Liver (tissue), 9 donors: ENCODE results near the gene UBE2D3. TPM values are rescaled to one million over a fixed set of nuclear protein-coding genes. Genes with fewer than 3 reads are reported as not detected.

Source experiments
- DNase-seq: peaks from one replicate; pipeline ENCODE4 v3.0.0-alpha.2; 2017; ENCODE audit warnings: low spot score
- H3K27ac ChIP-seq, 2 donors: one replicate each; pipeline ENCODE4 v1.7.0; 2013; ENCODE audit warnings: inconsistent platforms in 2 of 2, low read length in 2 of 2, control low read depth in 1 of 2, low read depth in 1 of 2, mild to moderate bottlenecking in 1 of 2
- H3K27me3 ChIP-seq, 4 donors: one replicate each; pipeline versions ENCODE4 v1.6.1 to v1.7.0; 2013; ENCODE audit warnings: low read length in 3 of 4, inconsistent platforms in 1 of 4, mild to moderate bottlenecking in 1 of 4, moderate library complexity in 1 of 4; ENCODE audit not compliant: control insufficient read depth in 4 of 4, insufficient read depth in 4 of 4
- H3K36me3 ChIP-seq, 4 donors: one replicate each; pipeline versions ENCODE4 v1.6.1 to v1.7.0; 2013; ENCODE audit warnings: low read length in 3 of 4, mild to moderate bottlenecking in 3 of 4, low read depth in 1 of 4, moderate library complexity in 1 of 4; ENCODE audit not compliant: control insufficient read depth in 4 of 4, insufficient read depth in 3 of 4
- H3K4me1 ChIP-seq, 4 donors: one replicate each; pipeline versions ENCODE4 v1.6.1 to v1.7.0; 2013; ENCODE audit warnings: low read length in 3 of 4, mild to moderate bottlenecking in 3 of 4, moderate library complexity in 1 of 4; ENCODE audit not compliant: control insufficient read depth in 4 of 4, insufficient read depth in 4 of 4
- H3K4me3 ChIP-seq, 3 donors: one replicate each; pipeline versions ENCODE4 v1.6.1 to v1.7.0; 2013; ENCODE audit warnings: low read length in 3 of 3, control low read depth in 1 of 3, low read depth in 1 of 3, mild to moderate bottlenecking in 1 of 3
- H3K9ac ChIP-seq, 2 donors: one replicate each; pipeline ENCODE4 v1.7.0; 2013; ENCODE audit warnings: low read length in 2 of 2, mild to moderate bottlenecking in 2 of 2, moderate library complexity in 2 of 2, control low read depth in 1 of 2, low read depth in 1 of 2
- H3K9me3 ChIP-seq, 4 donors: one replicate each; pipeline versions ENCODE4 v1.6.1 to v1.7.0; 2013; ENCODE audit warnings: low read length in 3 of 4; ENCODE audit not compliant: control insufficient read depth in 4 of 4
- ATF3 ChIP-seq: IDR thresholded peaks from 2 replicates; pipeline ENCODE4 v1.6.1; 2016; ENCODE audit warnings: antibody characterized with exemption
- CTCF ChIP-seq: fragments of 150-350 bp; IDR thresholded peaks from 2 replicates; pipeline ENCODE4 v1.5.1; 2017; ENCODE audit warnings: improper control_type of control experiment, low read depth, low read length; ENCODE audit not compliant: missing input control
- EGR1 ChIP-seq, 2 donors: IDR thresholded peaks; 2 replicates each; pipeline ENCODE4 v1.6.1; 2016 to 2018; ENCODE audit warnings: antibody characterized with exemption in 2 of 2, low read depth in 2 of 2
- FOXA1 ChIP-seq: IDR thresholded peaks from 2 replicates; pipeline ENCODE4 v1.6.1; 2016; ENCODE audit warnings: antibody characterized with exemption
- FOXA2 ChIP-seq: IDR thresholded peaks from 2 replicates; pipeline ENCODE4 v1.6.1; 2016; ENCODE audit warnings: antibody characterized with exemption
- GABPA ChIP-seq, 2 donors: IDR thresholded peaks in 1 of 2; conservative IDR thresholded peaks in 1 of 2; 2 replicates each; pipeline ENCODE4 v1.6.1; 2016; ENCODE audit warnings: antibody characterized with exemption in 2 of 2, mild to moderate bottlenecking in 1 of 2, moderate library complexity in 1 of 2
- HNF4A ChIP-seq, 2 donors: conservative IDR thresholded peaks; 2 replicates each; pipeline ENCODE4 v1.6.1; 2016; ENCODE audit warnings: antibody characterized with exemption in 2 of 2, mild to moderate bottlenecking in 2 of 2
- HNF4G ChIP-seq: IDR thresholded peaks from 2 replicates; pipeline ENCODE4 v1.6.1; 2016; ENCODE audit warnings: antibody characterized with exemption
- JUND ChIP-seq, 2 donors: IDR thresholded peaks; 2 replicates each; pipeline ENCODE4 v1.6.1; 2016; ENCODE audit warnings: antibody characterized with exemption in 2 of 2
- MAX ChIP-seq: IDR thresholded peaks from 2 replicates; pipeline ENCODE4 v1.6.1; 2016; ENCODE audit warnings: antibody characterized with exemption
- NR2F2 ChIP-seq: IDR thresholded peaks from 2 replicates; pipeline ENCODE4 v1.6.1; 2016; ENCODE audit warnings: antibody characterized with exemption
- RAD21 ChIP-seq, 2 donors: IDR thresholded peaks; 2 replicates each; pipeline ENCODE4 v1.6.1; 2016; ENCODE audit warnings: antibody characterized with exemption in 2 of 2, mild to moderate bottlenecking in 2 of 2
- REST ChIP-seq: IDR thresholded peaks from 2 replicates; pipeline ENCODE4 v1.6.1; 2016; ENCODE audit warnings: antibody characterized with exemption, mild to moderate bottlenecking
- RXRA ChIP-seq, 2 donors: IDR thresholded peaks; 2 replicates each; pipeline ENCODE4 v1.6.1; 2017 to 2018; ENCODE audit warnings: antibody characterized with exemption in 2 of 2, mild to moderate bottlenecking in 1 of 2
- TAF1 ChIP-seq: conservative IDR thresholded peaks from 2 replicates; pipeline ENCODE4 v1.6.1; 2016; ENCODE audit warnings: antibody characterized with exemption, mild to moderate bottlenecking
- WGBS: extraction: QIAGEN DNeasy Blood & Tissue Kit; methylation state at CpG from one replicate; pipeline ENCODE4 v1.1.7; 2013; 5-methylcytosine and 5-hydroxymethylcytosine counted together
- polyA plus RNA-seq, 2 donors: library from polyadenylated mRNA; stranded (reverse) in 1 of 2; unstranded in 1 of 2; fragments of 200-250 nt in 1 of 2; fragments of >200 nt in 1 of 2; fragmentation: Nextera tagmentation in 1 of 2; extraction: Ambion mirVana in 1 of 2; gene quantifications; one replicate each; pipeline versions ENCODE4 v1.2.1 to v1.2.3, GENCODE V29; 2013 to 2015
- total RNA-seq, 2 donors: library from RNA; depleted of rRNA; stranded (reverse); fragments of >200 nt; gene quantifications; one replicate each; pipeline ENCODE4 v1.2.3, GENCODE V29; 2014
- donor health status: healthy.
- donor health status: healthy.
- donor health status: healthy.
- donor health status: healthy.
- donor health status: healthy.

Gene UBE2D3
- total and polyA plus RNA-seq, 4 donors, result 133 to 231 (median 150) TPM

GRCh38 chr4:102764901-102765300 lies 62.5 kb downstream of the UBE2D3 start:
- no peak overlapping the region for H3K9ac ChIP-seq
- H3K4me1 ChIP-seq, result peaks cover 1 to 11% (median 5%) of the 10 kb centered on the region in 4 donors
- no peaks in the 10 kb centered on the region for H3K9me3 ChIP-seq
- H3K36me3 ChIP-seq, result no peaks in the 10 kb centered on the region
- TF ChIP-seq RXRA (IDR thresholded peaks at IDR 0.05) (no peak), FOXA2 (no peak), HNF4G (no peak), JUND (IDR thresholded peaks at IDR 0.05) (no peak)
- no peaks in the 10 kb centered on the region for H3K27me3 ChIP-seq
- DNase-seq, result no peak
- 97% methylated on average over 3 of the region's 3 CpGs for WGBS
- H3K4me3 ChIP-seq, result no peak overlapping the region
- H3K27ac ChIP-seq, result no peak overlapping the region

- TF ChIP-seq ATF3 (no peak), GABPA (IDR thresholded peaks at IDR 0.05 in 1 of 2, conservative IDR thresholded peaks at IDR 0.05 in 1 of 2) (no peak), HNF4G (no peak), HNF4A (conservative IDR thresholded peaks at IDR 0.05) (no peak), JUND (IDR thresholded peaks at IDR 0.05) (no peak), FOXA2 (no peak), CTCF (no peak), NR2F2 (no peak), MAX (no peak), TAF1 (no peak), RAD21 (IDR thresholded peaks at IDR 0.05) (no peak), EGR1 (IDR thresholded peaks at IDR 0.05; ENCODE audit: low read depth in 2 of 2) (no peak), REST (no peak), FOXA1 (no peak)
- H3K27ac ChIP-seq, result no peak overlapping the region
- 70% methylated on average over 14 of the region's 14 CpGs for WGBS
- no peak for DNase-seq
- peaks cover 3 to 27% (median 10%) of the 10 kb centered on the region in 4 donors for H3K4me1 ChIP-seq
- no peaks in the 10 kb centered on the region for H3K27me3 ChIP-seq
- H3K36me3 ChIP-seq, result no peaks in the 10 kb centered on the region
- H3K9me3 ChIP-seq, result no peaks in the 10 kb centered on the region
- H3K4me3 ChIP-seq, result peak overlapping the region in 1 of 3 donors; percentile 75
- H3K9ac ChIP-seq, result no peak overlapping the region
These were observed 65.4 kb downstream of the UBE2D3 start for GRCh38 chr4:102761906-102762305.
